NCI-H2107 treated with DMSO at 0.1 percent for 48 hours (cell line): ENCODE measurements around the gene PPP6R2.
"Not testable (repeated sequence)": the region's sequence is repeated elsewhere in the genome, so short reads cannot be mapped to it uniquely, and the experiment has no call there.

ENCODE experiments used
- DNase-seq: peaks from one replicate; lab custom pipeline; 2025; ENCODE audit not compliant: unreplicated experiment; lab: John Stamatoyannopoulos, UW

Gene PPP6R2

GRCh38 chr22:50398831-50399648 lies 55.9 kb downstream of the PPP6R2 start:
- peak; percentile 5 for DNase-seq

GRCh38 chr22:50399751-50400331 lies 56.7 kb downstream of the PPP6R2 start:
- no peak for DNase-seq

- no peak for DNase-seq
Observed at GRCh38 chr22:50400406-50400805, 57.3 kb downstream of the PPP6R2 start.

GRCh38 chr22:50400931-50401330 lies 57.8 kb downstream of the PPP6R2 start:
- no peak for DNase-seq

- DNase-seq = no peak
Observed at GRCh38 chr22:50401907-50402306, 58.8 kb downstream of the PPP6R2 start.

- DNase-seq = no peak
Observed at GRCh38 chr22:50403701-50404101, 60.6 kb downstream of the PPP6R2 start.

- no peak for DNase-seq
Observed at GRCh38 chr22:50406416-50407170, 63.5 kb downstream of the PPP6R2 start.

- no peak for DNase-seq
Observed at GRCh38 chr22:50408311-50408710, 65.2 kb downstream of the PPP6R2 start.

GRCh38 chr22:50408954-50409353 lies 65.8 kb downstream of the PPP6R2 start:
- DNase-seq = not testable (repeated sequence)

GRCh38 chr22:50414476-50415248 lies 71.5 kb downstream of the PPP6R2 start:
- DNase-seq = no peak

- DNase-seq = no peak
Observed at GRCh38 chr22:50415426-50415825, 72.3 kb downstream of the PPP6R2 start.

- no peak for DNase-seq
Observed at GRCh38 chr22:50416996-50417395, 73.9 kb downstream of the PPP6R2 start.

- no peak for DNase-seq
Observed at GRCh38 chr22:50417411-50418210, 74.5 kb downstream of the PPP6R2 start.

GRCh38 chr22:50418624-50419023 lies 75.5 kb downstream of the PPP6R2 start:
- no peak for DNase-seq

- no peak for DNase-seq
Observed at GRCh38 chr22:50419116-50419515, 76.0 kb downstream of the PPP6R2 start.

GRCh38 chr22:50420015-50420414 lies 76.9 kb downstream of the PPP6R2 start:
- DNase-seq = no peak

- no peak for DNase-seq
Observed at GRCh38 chr22:50420581-50420980, 77.5 kb downstream of the PPP6R2 start.

GRCh38 chr22:50422046-50422445 lies 78.9 kb downstream of the PPP6R2 start:
- no peak for DNase-seq

GRCh38 chr22:50422961-50423815 lies 80.1 kb downstream of the PPP6R2 start:
- no peak for DNase-seq
